ENCODE measurements around the gene CLCA1.

DNA sequence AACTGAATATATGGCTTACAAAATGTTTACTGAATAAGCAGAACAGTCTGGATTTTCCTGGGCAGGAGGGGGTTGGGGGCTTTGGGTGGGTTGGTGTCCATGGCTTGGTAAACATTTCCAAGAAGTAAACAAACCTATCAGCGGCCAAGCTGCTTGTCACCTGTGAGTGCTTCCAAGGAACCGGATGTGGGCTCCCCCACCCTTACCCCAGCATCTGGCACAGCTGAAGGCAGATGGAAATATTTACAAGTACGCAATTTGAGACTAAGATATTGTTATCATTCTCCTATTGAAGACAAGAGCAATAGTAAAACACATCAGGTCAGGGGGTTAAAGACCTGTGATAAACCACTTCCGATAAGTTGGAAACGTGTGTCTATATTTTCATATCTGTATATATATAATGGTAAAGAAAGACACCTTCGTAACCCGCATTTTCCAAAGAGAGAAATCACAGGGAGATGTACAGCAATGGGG is at the start of gene CLCA1:
- TF ChIP-seq EZH2 (IDR thresholded peaks at IDR 0.05; ENCODE audit: borderline replicate concordance), result no peak
- TF ChIP-seq, protein P1, sequence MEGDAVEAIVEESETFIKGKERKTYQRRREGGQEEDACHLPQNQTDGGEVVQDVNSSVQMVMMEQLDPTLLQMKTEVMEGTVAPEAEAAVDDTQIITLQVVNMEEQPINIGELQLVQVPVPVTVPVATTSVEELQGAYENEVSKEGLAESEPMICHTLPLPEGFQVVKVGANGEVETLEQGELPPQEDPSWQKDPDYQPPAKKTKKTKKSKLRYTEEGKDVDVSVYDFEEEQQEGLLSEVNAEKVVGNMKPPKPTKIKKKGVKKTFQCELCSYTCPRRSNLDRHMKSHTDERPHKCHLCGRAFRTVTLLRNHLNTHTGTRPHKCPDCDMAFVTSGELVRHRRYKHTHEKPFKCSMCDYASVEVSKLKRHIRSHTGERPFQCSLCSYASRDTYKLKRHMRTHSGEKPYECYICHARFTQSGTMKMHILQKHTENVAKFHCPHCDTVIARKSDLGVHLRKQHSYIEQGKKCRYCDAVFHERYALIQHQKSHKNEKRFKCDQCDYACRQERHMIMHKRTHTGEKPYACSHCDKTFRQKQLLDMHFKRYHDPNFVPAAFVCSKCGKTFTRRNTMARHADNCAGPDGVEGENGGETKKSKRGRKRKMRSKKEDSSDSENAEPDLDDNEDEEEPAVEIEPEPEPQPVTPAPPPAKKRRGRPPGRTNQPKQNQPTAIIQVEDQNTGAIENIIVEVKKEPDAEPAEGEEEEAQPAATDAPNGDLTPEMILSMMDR (IDR thresholded peaks at IDR 0.05; ENCODE audit: poor library complexity), result no peak
- no peak for TF ChIP-seq EZH2phosphoT487 (IDR thresholded peaks at IDR 0.05; ENCODE audit: low read depth, severe bottlenecking, unreplicated experiment)
